GM23338 (cell line): ENCODE data around the gene RASGRF2. TPM values are rescaled to one million over a fixed set of nuclear protein-coding genes. Genes with fewer than 3 reads are reported as not detected.

Experiments used
- ATAC-seq: fragments of 200-7000 bp; cut with Tn5 transposase; 3 replicates; pipeline ENCODE4 v1.9.1; 2020
- DNase-seq: peaks from one replicate; pipeline ENCODE4 v3.0.0-alpha.2; 2015; ENCODE audit warnings: low spot score
- H2AFZ ChIP-seq: fragments of 200-600 bp; sonication (generic); 2 replicates; pipeline ENCODE4 v1.8.0; 2016; ENCODE audit warnings: antibody characterized with exemption, mild to moderate bottlenecking, moderate library complexity
- H3F3A ChIP-seq: fragments of 200-600 bp; sonication (generic); replicated peaks from 2 replicates; pipeline ENCODE4 v1.8.0; 2017; ENCODE audit warnings: antibody characterized with exemption, mixed run types, low read depth
- H3K27ac ChIP-seq: fragments of 200-600 bp; sonication (generic); 2 replicates; pipeline ENCODE4 v1.6.1; 2016; ENCODE audit warnings: low read depth
- H3K27me3 ChIP-seq: fragments of 200-600 bp; sonication (generic); 2 replicates; pipeline ENCODE4 v1.8.0; 2016; ENCODE audit warnings: mild to moderate bottlenecking, mixed run types, moderate library complexity; ENCODE audit not compliant: insufficient read depth
- H3K36me3 ChIP-seq: fragments of 200-600 bp; sonication (generic); 2 replicates; pipeline ENCODE4 v1.8.0; 2016; ENCODE audit warnings: mild to moderate bottlenecking; ENCODE audit not compliant: insufficient read depth
- H3K4me1 ChIP-seq: fragments of 200-600 bp; sonication (generic); 2 replicates; pipeline ENCODE4 v1.8.0; 2016; ENCODE audit warnings: mild to moderate bottlenecking, moderate library complexity; ENCODE audit not compliant: insufficient read depth
- H3K4me2 ChIP-seq: fragments of 200-600 bp; sonication (generic); 2 replicates; pipeline ENCODE4 v1.7.1; 2017; ENCODE audit warnings: mixed run types
- H3K4me3 ChIP-seq: fragments of 200-600 bp; sonication (generic); 2 replicates; pipeline ENCODE4 v1.6.1; 2016; ENCODE audit warnings: mixed run types
- H3K79me2 ChIP-seq: fragments of 200-600 bp; sonication (generic); replicated peaks from 2 replicates; pipeline ENCODE4 v1.8.0; 2017; ENCODE audit warnings: mild to moderate bottlenecking; ENCODE audit not compliant: insufficient read depth
- H3K9me2 ChIP-seq: fragments of 200-600 bp; sonication (generic); 2 replicates; pipeline ENCODE4 v1.8.0; 2017; ENCODE audit not compliant: insufficient read depth
- H4K20me1 ChIP-seq: fragments of 200-600 bp; sonication (generic); replicated peaks from 2 replicates; pipeline ENCODE4 v1.8.0; 2017; ENCODE audit warnings: mild to moderate bottlenecking; ENCODE audit not compliant: insufficient read depth
- H3K27ac Mint-ChIP-seq: 2 replicates; pipeline ENCODE4 v1.8.0; 2020; ENCODE audit warnings: inconsistent platforms, mild to moderate bottlenecking, moderate library complexity, mixed read lengths
- H3K27me3 Mint-ChIP-seq: 3 replicates; pipeline ENCODE4 v1.8.0; 2022; ENCODE audit warnings: low read depth, mild to moderate bottlenecking, moderate library complexity, mixed read lengths, inconsistent platforms; ENCODE audit not compliant: insufficient read depth, poor library complexity
- H3K36me3 Mint-ChIP-seq: 3 replicates; pipeline ENCODE4 v1.8.0; 2021; ENCODE audit warnings: low read depth, mild to moderate bottlenecking, inconsistent platforms, moderate library complexity, mixed read lengths
- H3K4me1 Mint-ChIP-seq: 3 replicates; pipeline ENCODE4 v1.8.0; 2020; ENCODE audit warnings: mild to moderate bottlenecking, inconsistent platforms, mixed read lengths
- H3K4me3 Mint-ChIP-seq: 3 replicates; pipeline ENCODE4 v1.8.0; 2021; ENCODE audit warnings: moderate library complexity, mild to moderate bottlenecking, inconsistent platforms, mixed read lengths
- H3K9me3 Mint-ChIP-seq: 3 replicates; pipeline ENCODE4 v1.8.0; 2020; ENCODE audit warnings: moderate library complexity, mild to moderate bottlenecking, inconsistent platforms, mixed read lengths
- CREB1 ChIP-seq: fragments of 250-450 bp; sonication (Bioruptor Pico); IDR thresholded peaks from 2 replicates; pipeline ENCODE4 v1.5.0; 2020; ENCODE audit warnings: low read depth, mild to moderate bottlenecking, moderate library complexity
- EZH2 ChIP-seq: fragments of 200-600 bp; sonication (generic); IDR thresholded peaks from one replicate; pipeline ENCODE4 v1.8.0; 2017; ENCODE audit warnings: antibody characterized with exemption, mild to moderate bottlenecking, low read depth; ENCODE audit not compliant: unreplicated experiment
- EZH2phosphoT487 ChIP-seq: fragments of 200-600 bp; sonication (generic); IDR thresholded peaks from one replicate; pipeline ENCODE4 v1.8.1; 2018; ENCODE audit warnings: antibody characterized with exemption; ENCODE audit not compliant: unreplicated experiment
- JUNB ChIP-seq: IDR thresholded peaks from one replicate; pipeline ENCODE4 v1.6.1; 2016; ENCODE audit warnings: antibody characterized with exemption; ENCODE audit not compliant: unreplicated experiment
- NANOG ChIP-seq: IDR thresholded peaks from 2 replicates; pipeline ENCODE4 v1.6.1; 2016; ENCODE audit warnings: antibody characterized with exemption, borderline replicate concordance
- POLR2AphosphoS5 ChIP-seq: IDR thresholded peaks from 2 replicates; pipeline ENCODE4 v1.6.1; 2016; ENCODE audit warnings: antibody characterized with exemption, low read depth
- STAT1 ChIP-seq: IDR thresholded peaks from one replicate; pipeline ENCODE4 v1.6.1; 2016; ENCODE audit warnings: antibody characterized with exemption; ENCODE audit not compliant: unreplicated experiment
- ZNF114 ChIP-seq: fragments of 250-450 bp; sonication (Bioruptor Pico); IDR thresholded peaks from 2 replicates; pipeline ENCODE4 v1.5.0; 2020; ENCODE audit warnings: mild to moderate bottlenecking, moderate library complexity
- ZNF331 ChIP-seq: fragments of 250-450 bp; sonication (Bioruptor Pico); IDR thresholded peaks from 2 replicates; pipeline ENCODE4 v1.5.0; 2020; ENCODE audit warnings: low read depth, mild to moderate bottlenecking, moderate library complexity
- polyA plus RNA-seq: library from polyadenylated mRNA; unstranded; fragments of >200 nt; fragmentation: Nextera tagmentation; extraction: Ambion mirVana; gene quantifications from 2 replicates; pipeline ENCODE4 v1.2.1, GENCODE V29; 2016
- total RNA-seq: library from RNA; depleted of rRNA; stranded (reverse); fragments of >200 nt; shearing (Covaris generic); gene quantifications from 2 replicates; pipeline ENCODE4 v1.2.3, GENCODE V29; 2014
- TF ChIP-seq, protein P1 (sequence below): IDR thresholded peaks from 2 replicates; pipeline ENCODE4 v1.6.1; 2016; ENCODE audit warnings: antibody characterized with exemption
- TF ChIP-seq, protein P2 (sequence below), 2 experiments: fragments of 200-600 bp in 1 of 2; sonication (generic) in 1 of 2; conservative IDR thresholded peaks; 2 replicates each; pipeline versions ENCODE4 v1.5.1 to v1.6.1; 2016 to 2017; ENCODE audit warnings: antibody characterized with exemption in 2 of 2, low read depth in 2 of 2, mild to moderate bottlenecking in 2 of 2, moderate library complexity in 1 of 2
- TF ChIP-seq, protein P3 (sequence below): IDR thresholded peaks from one replicate; pipeline ENCODE4 v1.6.1; 2018; ENCODE audit warnings: antibody characterized with exemption; ENCODE audit not compliant: unreplicated experiment
- TF ChIP-seq, protein P4 (sequence below): fragments of 250-450 bp; sonication (Bioruptor Pico); IDR thresholded peaks from 2 replicates; pipeline ENCODE4 v1.5.0; 2020; ENCODE audit warnings: mild to moderate bottlenecking, moderate library complexity

The RASGRF2 gene
- total and polyA plus RNA-seq, 2 experiments from 2014 or later, result 5.0 to 19.2 TPM

DNA sequence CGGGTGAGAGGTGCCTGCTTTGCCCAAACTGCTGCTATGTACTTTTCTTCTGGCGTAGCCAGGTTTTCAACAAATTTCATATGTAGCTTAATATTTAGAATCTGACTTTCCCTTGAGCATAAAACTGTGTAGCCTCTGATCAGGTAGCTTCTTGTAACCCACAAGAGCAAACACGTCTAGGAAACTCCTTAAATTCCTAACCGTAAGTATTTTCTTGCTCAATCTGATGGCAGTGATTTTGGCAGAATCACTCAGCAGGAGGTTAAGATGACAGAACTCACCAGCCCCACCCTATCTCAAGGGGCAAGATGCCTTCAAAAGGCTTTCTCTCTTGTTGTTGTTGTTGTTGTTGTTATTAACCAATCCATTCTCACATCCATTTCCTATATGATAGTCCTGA lies 293.7 kb downstream of the RASGRF2 start:
- H2AFZ ChIP-seq, result no peak overlapping the region
- TF ChIP-seq ZNF331 (CRISPR knock-in tag) (no peak), JUNB (no peak), EZH2 (no peak), EZH2phosphoT487 (no peak), NANOG (no peak), STAT1 (no peak), CREB1 (CRISPR knock-in tag) (no peak), POLR2AphosphoS5 (no peak), ZNF114 (CRISPR knock-in tag) (no peak)
- TF ChIP-seq, protein P1, sequence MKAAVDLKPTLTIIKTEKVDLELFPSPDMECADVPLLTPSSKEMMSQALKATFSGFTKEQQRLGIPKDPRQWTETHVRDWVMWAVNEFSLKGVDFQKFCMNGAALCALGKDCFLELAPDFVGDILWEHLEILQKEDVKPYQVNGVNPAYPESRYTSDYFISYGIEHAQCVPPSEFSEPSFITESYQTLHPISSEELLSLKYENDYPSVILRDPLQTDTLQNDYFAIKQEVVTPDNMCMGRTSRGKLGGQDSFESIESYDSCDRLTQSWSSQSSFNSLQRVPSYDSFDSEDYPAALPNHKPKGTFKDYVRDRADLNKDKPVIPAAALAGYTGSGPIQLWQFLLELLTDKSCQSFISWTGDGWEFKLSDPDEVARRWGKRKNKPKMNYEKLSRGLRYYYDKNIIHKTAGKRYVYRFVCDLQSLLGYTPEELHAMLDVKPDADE, result no peak
- TF ChIP-seq, protein P2, sequence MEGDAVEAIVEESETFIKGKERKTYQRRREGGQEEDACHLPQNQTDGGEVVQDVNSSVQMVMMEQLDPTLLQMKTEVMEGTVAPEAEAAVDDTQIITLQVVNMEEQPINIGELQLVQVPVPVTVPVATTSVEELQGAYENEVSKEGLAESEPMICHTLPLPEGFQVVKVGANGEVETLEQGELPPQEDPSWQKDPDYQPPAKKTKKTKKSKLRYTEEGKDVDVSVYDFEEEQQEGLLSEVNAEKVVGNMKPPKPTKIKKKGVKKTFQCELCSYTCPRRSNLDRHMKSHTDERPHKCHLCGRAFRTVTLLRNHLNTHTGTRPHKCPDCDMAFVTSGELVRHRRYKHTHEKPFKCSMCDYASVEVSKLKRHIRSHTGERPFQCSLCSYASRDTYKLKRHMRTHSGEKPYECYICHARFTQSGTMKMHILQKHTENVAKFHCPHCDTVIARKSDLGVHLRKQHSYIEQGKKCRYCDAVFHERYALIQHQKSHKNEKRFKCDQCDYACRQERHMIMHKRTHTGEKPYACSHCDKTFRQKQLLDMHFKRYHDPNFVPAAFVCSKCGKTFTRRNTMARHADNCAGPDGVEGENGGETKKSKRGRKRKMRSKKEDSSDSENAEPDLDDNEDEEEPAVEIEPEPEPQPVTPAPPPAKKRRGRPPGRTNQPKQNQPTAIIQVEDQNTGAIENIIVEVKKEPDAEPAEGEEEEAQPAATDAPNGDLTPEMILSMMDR (conservative IDR thresholded peaks at IDR 0.05; ENCODE audit: low read depth in 2 of 2), result no peak
- TF ChIP-seq, protein P3, sequence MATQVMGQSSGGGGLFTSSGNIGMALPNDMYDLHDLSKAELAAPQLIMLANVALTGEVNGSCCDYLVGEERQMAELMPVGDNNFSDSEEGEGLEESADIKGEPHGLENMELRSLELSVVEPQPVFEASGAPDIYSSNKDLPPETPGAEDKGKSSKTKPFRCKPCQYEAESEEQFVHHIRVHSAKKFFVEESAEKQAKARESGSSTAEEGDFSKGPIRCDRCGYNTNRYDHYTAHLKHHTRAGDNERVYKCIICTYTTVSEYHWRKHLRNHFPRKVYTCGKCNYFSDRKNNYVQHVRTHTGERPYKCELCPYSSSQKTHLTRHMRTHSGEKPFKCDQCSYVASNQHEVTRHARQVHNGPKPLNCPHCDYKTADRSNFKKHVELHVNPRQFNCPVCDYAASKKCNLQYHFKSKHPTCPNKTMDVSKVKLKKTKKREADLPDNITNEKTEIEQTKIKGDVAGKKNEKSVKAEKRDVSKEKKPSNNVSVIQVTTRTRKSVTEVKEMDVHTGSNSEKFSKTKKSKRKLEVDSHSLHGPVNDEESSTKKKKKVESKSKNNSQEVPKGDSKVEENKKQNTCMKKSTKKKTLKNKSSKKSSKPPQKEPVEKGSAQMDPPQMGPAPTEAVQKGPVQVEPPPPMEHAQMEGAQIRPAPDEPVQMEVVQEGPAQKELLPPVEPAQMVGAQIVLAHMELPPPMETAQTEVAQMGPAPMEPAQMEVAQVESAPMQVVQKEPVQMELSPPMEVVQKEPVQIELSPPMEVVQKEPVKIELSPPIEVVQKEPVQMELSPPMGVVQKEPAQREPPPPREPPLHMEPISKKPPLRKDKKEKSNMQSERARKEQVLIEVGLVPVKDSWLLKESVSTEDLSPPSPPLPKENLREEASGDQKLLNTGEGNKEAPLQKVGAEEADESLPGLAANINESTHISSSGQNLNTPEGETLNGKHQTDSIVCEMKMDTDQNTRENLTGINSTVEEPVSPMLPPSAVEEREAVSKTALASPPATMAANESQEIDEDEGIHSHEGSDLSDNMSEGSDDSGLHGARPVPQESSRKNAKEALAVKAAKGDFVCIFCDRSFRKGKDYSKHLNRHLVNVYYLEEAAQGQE, result no peak
- TF ChIP-seq, protein P4, sequence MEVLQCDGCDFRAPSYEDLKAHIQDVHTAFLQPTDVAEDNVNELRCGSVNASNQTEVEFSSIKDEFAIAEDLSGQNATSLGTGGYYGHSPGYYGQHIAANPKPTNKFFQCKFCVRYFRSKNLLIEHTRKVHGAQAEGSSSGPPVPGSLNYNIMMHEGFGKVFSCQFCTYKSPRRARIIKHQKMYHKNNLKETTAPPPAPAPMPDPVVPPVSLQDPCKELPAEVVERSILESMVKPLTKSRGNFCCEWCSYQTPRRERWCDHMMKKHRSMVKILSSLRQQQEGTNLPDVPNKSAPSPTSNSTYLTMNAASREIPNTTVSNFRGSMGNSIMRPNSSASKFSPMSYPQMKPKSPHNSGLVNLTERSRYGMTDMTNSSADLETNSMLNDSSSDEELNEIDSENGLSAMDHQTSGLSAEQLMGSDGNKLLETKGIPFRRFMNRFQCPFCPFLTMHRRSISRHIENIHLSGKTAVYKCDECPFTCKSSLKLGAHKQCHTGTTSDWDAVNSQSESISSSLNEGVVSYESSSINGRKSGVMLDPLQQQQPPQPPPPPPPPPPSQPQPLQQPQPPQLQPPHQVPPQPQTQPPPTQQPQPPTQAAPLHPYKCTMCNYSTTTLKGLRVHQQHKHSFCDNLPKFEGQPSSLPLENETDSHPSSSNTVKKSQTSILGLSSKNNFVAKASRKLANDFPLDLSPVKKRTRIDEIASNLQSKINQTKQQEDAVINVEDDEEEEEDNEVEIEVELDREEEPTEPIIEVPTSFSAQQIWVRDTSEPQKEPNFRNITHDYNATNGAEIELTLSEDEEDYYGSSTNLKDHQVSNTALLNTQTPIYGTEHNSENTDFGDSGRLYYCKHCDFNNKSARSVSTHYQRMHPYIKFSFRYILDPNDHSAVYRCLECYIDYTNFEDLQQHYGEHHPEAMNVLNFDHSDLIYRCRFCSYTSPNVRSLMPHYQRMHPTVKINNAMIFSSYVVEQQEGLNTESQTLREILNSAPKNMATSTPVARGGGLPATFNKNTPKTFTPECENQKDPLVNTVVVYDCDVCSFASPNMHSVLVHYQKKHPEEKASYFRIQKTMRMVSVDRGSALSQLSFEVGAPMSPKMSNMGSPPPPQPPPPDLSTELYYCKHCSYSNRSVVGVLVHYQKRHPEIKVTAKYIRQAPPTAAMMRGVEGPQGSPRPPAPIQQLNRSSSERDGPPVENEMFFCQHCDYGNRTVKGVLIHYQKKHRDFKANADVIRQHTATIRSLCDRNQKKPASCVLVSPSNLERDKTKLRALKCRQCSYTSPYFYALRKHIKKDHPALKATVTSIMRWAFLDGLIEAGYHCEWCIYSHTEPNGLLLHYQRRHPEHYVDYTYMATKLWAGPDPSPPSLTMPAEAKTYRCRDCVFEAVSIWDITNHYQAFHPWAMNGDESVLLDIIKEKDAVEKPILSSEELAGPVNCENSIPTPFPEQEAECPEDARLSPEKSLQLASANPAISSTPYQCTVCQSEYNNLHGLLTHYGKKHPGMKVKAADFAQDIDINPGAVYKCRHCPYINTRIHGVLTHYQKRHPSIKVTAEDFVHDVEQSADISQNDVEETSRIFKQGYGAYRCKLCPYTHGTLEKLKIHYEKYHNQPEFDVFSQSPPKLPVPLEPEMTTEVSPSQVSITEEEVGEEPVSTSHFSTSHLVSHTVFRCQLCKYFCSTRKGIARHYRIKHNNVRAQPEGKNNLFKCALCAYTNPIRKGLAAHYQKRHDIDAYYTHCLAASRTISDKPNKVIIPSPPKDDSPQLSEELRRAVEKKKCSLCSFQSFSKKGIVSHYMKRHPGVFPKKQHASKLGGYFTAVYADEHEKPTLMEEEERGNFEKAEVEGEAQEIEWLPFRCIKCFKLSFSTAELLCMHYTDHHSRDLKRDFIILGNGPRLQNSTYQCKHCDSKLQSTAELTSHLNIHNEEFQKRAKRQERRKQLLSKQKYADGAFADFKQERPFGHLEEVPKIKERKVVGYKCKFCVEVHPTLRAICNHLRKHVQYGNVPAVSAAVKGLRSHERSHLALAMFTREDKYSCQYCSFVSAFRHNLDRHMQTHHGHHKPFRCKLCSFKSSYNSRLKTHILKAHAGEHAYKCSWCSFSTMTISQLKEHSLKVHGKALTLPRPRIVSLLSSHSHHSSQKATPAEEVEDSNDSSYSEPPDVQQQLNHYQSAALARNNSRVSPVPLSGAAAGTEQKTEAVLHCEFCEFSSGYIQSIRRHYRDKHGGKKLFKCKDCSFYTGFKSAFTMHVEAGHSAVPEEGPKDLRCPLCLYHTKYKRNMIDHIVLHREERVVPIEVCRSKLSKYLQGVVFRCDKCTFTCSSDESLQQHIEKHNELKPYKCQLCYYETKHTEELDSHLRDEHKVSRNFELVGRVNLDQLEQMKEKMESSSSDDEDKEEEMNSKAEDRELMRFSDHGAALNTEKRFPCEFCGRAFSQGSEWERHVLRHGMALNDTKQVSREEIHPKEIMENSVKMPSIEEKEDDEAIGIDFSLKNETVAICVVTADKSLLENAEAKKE (CRISPR knock-in tag), result no peak
- peaks cover 8% of the 10 kb centered on the region for H3K79me2 ChIP-seq
- Mint-ChIP-seq H3K4me1 (peaks cover 27% of the 10 kb centered on the region), H3K9me3 (no peaks in the 10 kb centered on the region), H3K36me3 (peaks cover 13% of the 10 kb centered on the region; the same call in 2 of the 3 replicates), H3K27ac (no peak overlapping the region), H3K27me3 (no peaks in the 10 kb centered on the region), H3K4me3 (no peak overlapping the region)
- ATAC-seq (no peak), DNase-seq (no peak)
- H3K4me1 ChIP-seq, result no peaks in the 10 kb centered on the region; the same call in 1 of the 2 replicates
- H3K36me3 ChIP-seq, result no peaks in the 10 kb centered on the region
- no peaks in the 10 kb centered on the region for H3K9me2 ChIP-seq
- no peak overlapping the region for H3K4me3 ChIP-seq
- no peak overlapping the region for H3K27ac ChIP-seq
- no peak overlapping the region for H3K4me2 ChIP-seq
- no peaks in the 10 kb centered on the region for H3K27me3 ChIP-seq
- H3F3A ChIP-seq, result no peaks in the 10 kb centered on the region
- H4K20me1 ChIP-seq, result peaks cover 5% of the 10 kb centered on the region; the same call in 1 of the 2 replicates
